Dermis blood vessel endothelial cell (primary cell): ENCODE results near the gene NOS1. TPM values are rescaled to one million over a fixed set of nuclear protein-coding genes. Genes with fewer than 3 reads are reported as not detected.
"Not testable (repeated sequence)": the region's sequence is repeated elsewhere in the genome, so short reads cannot be mapped to it uniquely, and the experiment has no call there.

ENCODE experiments used
- DNase-seq: peaks from one replicate; pipeline ENCODE4 v3.0.0; 2010
- total RNA-seq: library from RNA; depleted of rRNA; stranded (reverse); fragments of >200 nt; gene quantifications from 2 replicates; pipeline ENCODE4 v1.2.3, GENCODE V29; 2014

Gene NOS1
- not detected in 2 replicates for total RNA-seq

- DNase-seq: no peak
Measured at GRCh38 chr12:117361347-117361751, at the start of gene NOS1. Gene NOS1, minus strand, starts transcription at chr12:117361626. Its CDS starts 30,557 bp downstream, at chr12:117331069.

GRCh38 chr12:117409286-117409685 lies 47.9 kb upstream of the NOS1 start:
- no peak for DNase-seq

- DNase-seq: peak; percentile 47
Measured at GRCh38 chr12:117408161-117408791, 46.9 kb upstream of the NOS1 start.

- no peak for DNase-seq
Measured at GRCh38 chr12:117404940-117405339, 43.5 kb upstream of the NOS1 start.

- no peak for DNase-seq
Measured at GRCh38 chr12:117404203-117404853, 42.9 kb upstream of the NOS1 start.

GRCh38 chr12:117403586-117404139 lies 42.2 kb upstream of the NOS1 start:
- no peak for DNase-seq

- no peak for DNase-seq
Measured at GRCh38 chr12:117402363-117402762, 40.9 kb upstream of the NOS1 start.

GRCh38 chr12:117400912-117401311 lies 39.5 kb upstream of the NOS1 start:
- DNase-seq: no peak

- DNase-seq: not testable (repeated sequence)
Measured at GRCh38 chr12:117398482-117398881, 37.1 kb upstream of the NOS1 start.

GRCh38 chr12:117395766-117396165 lies 34.3 kb upstream of the NOS1 start:
- DNase-seq: no peak

GRCh38 chr12:117394491-117394890 lies 33.1 kb upstream of the NOS1 start:
- no peak for DNase-seq

GRCh38 chr12:117393656-117394055 lies 32.2 kb upstream of the NOS1 start:
- DNase-seq: no peak

GRCh38 chr12:117390866-117391265 lies 29.4 kb upstream of the NOS1 start:
- no peak for DNase-seq

- DNase-seq: no peak
Measured at GRCh38 chr12:117388951-117389446, 27.6 kb upstream of the NOS1 start.

- no peak for DNase-seq
Measured at GRCh38 chr12:117387832-117388231, 26.4 kb upstream of the NOS1 start.

- DNase-seq: no peak
Measured at GRCh38 chr12:117384735-117385134, 23.3 kb upstream of the NOS1 start.

- DNase-seq: peak; percentile 11
Measured at GRCh38 chr12:117380083-117380482, 18.7 kb upstream of the NOS1 start.

GRCh38 chr12:117377758-117378157 lies 16.3 kb upstream of the NOS1 start:
- DNase-seq: peak; percentile 22

- no peak for DNase-seq
Measured at GRCh38 chr12:117370588-117370987, 9.2 kb upstream of the NOS1 start.

- not testable (repeated sequence) for DNase-seq
Measured at GRCh38 chr12:117370000-117370399, 8.6 kb upstream of the NOS1 start.

GRCh38 chr12:117367006-117367638 lies 5.7 kb upstream of the NOS1 start:
- DNase-seq: peak; percentile 89

- no peak for DNase-seq
Measured at GRCh38 chr12:117365049-117365616, 3.7 kb upstream of the NOS1 start.

GRCh38 chr12:117363953-117364486 lies 2.6 kb upstream of the NOS1 start:
- no peak for DNase-seq
